Natural killer cell (primary cell): ENCODE measurements around the gene HLA-DPB1. TPM values are rescaled to one million over a fixed set of nuclear protein-coding genes. Genes with fewer than 3 reads are reported as not detected.
A peak's percentile ranks its signal among the peaks of the same experiment; 100 is the strongest.
"Not testable (repeated sequence)": the region's sequence is repeated elsewhere in the genome, so short reads cannot be mapped to it uniquely, and the experiment has no call there.

Source experiments
- ATAC-seq, 3 donors: fragments of 150-1000 bp in 2 of 3; fragments of 200-7000 bp in 1 of 3; cut with Tn5 transposase; 1 replicate in 1 of 3; 2 replicates in 2 of 3; pipeline ENCODE4 v1.10.0; 2021; ENCODE audit warnings: mild to moderate bottlenecking in 2 of 3, moderate library complexity in 2 of 3
- DNase-seq, 2 donors: peaks; one replicate each; pipeline versions ENCODE4 v3.0.0 to v3.0.0-alpha.2; 2013 to 2021; ENCODE audit warnings: mixed read lengths in 1 of 2
- H3K27ac ChIP-seq: one replicate; pipeline ENCODE4 v1.5.1; 2013; ENCODE audit warnings: mild to moderate bottlenecking, low read length
- H3K27me3 ChIP-seq: one replicate; pipeline ENCODE4 v1.6.1; 2013; ENCODE audit warnings: low read length; ENCODE audit not compliant: control insufficient read depth, insufficient read depth
- H3K36me3 ChIP-seq: one replicate; pipeline ENCODE4 v1.6.1; 2013; ENCODE audit warnings: low read length; ENCODE audit not compliant: control insufficient read depth, insufficient read depth
- H3K4me1 ChIP-seq: one replicate; pipeline ENCODE4 v1.6.1; 2013; ENCODE audit warnings: low read length; ENCODE audit not compliant: control insufficient read depth, insufficient read depth
- H3K4me3 ChIP-seq: one replicate; pipeline ENCODE4 v1.5.1; 2013; ENCODE audit warnings: low read length
- H3K9me3 ChIP-seq: one replicate; pipeline ENCODE4 v1.6.1; 2013; ENCODE audit warnings: low read length; ENCODE audit not compliant: control insufficient read depth, insufficient read depth
- H3K27ac Mint-ChIP-seq, 2 donors: one replicate each; pipeline ENCODE4 v1.8.0; 2022; ENCODE audit warnings: mild to moderate bottlenecking in 2 of 2, mixed read lengths in 2 of 2, moderate library complexity in 1 of 2
- H3K27me3 Mint-ChIP-seq, 2 donors: one replicate each; pipeline ENCODE4 v1.8.0; 2022; ENCODE audit warnings: low read depth in 2 of 2, mixed read lengths in 2 of 2
- H3K36me3 Mint-ChIP-seq: one replicate; pipeline ENCODE4 v1.8.0; 2022; ENCODE audit warnings: mixed read lengths
- H3K4me1 Mint-ChIP-seq, 2 donors: one replicate each; pipeline ENCODE4 v1.8.0; 2022; ENCODE audit warnings: mixed read lengths in 2 of 2
- H3K4me3 Mint-ChIP-seq: one replicate; pipeline ENCODE4 v1.8.0; 2022; ENCODE audit warnings: mild to moderate bottlenecking, moderate library complexity, mixed read lengths
- H3K9me3 Mint-ChIP-seq, 2 donors: one replicate each; pipeline ENCODE4 v1.8.0; 2022; ENCODE audit warnings: mixed read lengths in 2 of 2
- CTCF ChIP-seq: fragments of 200-600 bp; IDR thresholded peaks from one replicate; pipeline ENCODE4 v1.8.0; 2022; ENCODE audit warnings: antibody characterized with exemption
- WGBS: methylation state at CpG from one replicate; pipeline ENCODE4 v1.1.7; 2013; ENCODE audit warnings: missing lambda C conversion rate; ENCODE audit not compliant: insufficient coverage; 5-methylcytosine and 5-hydroxymethylcytosine counted together
- intact Hi-C: fragments of 100-400 bp; cut with micrococcal nuclease; formaldehyde crosslinking; loops from one replicate; pipeline ENCODE4 v1.14.2; 2022
- total RNA-seq, 4 donors: library from RNA; stranded (reverse); fragments of 120-200 nt in 1 of 4; gene quantifications; one replicate each; pipeline versions ENCODE4 v1.2.3 to v1.2.4, GENCODE V29; 2013 to 2022

The HLA-DPB1 gene
- total RNA-seq, 3 donors from 2014 or later (not counting 1 experiment from before 2014, with no cell fraction given): 55.2 to 131 (median 77.1) TPM

GRCh38 chr6:33053230-33053629, 22.6 kb upstream of the HLA-DPB1 start:
- 85% methylated on average over 4 of the region's 4 CpGs for WGBS
- no peak overlapping the region for H3K4me3 ChIP-seq
- peaks cover 3% of the 10 kb centered on the region for H3K27me3 ChIP-seq
- H3K4me1 ChIP-seq: no peaks in the 10 kb centered on the region
- ATAC-seq (no peak), DNase-seq (no peak)
- H3K36me3 Mint-ChIP-seq: no peaks in the 10 kb centered on the region
- peaks cover 13 to 17% of the 10 kb centered on the region in 2 donors for H3K27me3 Mint-ChIP-seq
- no peaks in the 10 kb centered on the region for H3K9me3 Mint-ChIP-seq
- TF ChIP-seq CTCF: no peak
- intact Hi-C loops: no loop called here
- peaks cover 0 to 16% of the 10 kb centered on the region in 2 donors for H3K4me1 Mint-ChIP-seq
- H3K36me3 ChIP-seq: no peaks in the 10 kb centered on the region
- no peak overlapping the region for H3K27ac ChIP-seq
- no peaks in the 10 kb centered on the region for H3K9me3 ChIP-seq
- no peak overlapping the region for H3K4me3 Mint-ChIP-seq
- H3K27ac Mint-ChIP-seq: no peak overlapping the region

GRCh38 chr6:33057222-33058150, 18.3 kb upstream of the HLA-DPB1 start:
- peak overlapping the region in 1 of 2 donors; percentile 9 for H3K27ac Mint-ChIP-seq
- no peak overlapping the region for H3K4me3 ChIP-seq
- ATAC-seq (peak in 2 of 3 donors; percentile 63 to 78), DNase-seq (no peak)
- H3K36me3 Mint-ChIP-seq: no peaks in the 10 kb centered on the region
- H3K27me3 ChIP-seq: peaks cover 3% of the 10 kb centered on the region
- H3K27me3 Mint-ChIP-seq: peaks cover 0 to 6% of the 10 kb centered on the region in 2 donors
- H3K27ac ChIP-seq: peak overlapping the region; percentile 86
- 58% methylated on average over 3 of the region's 6 CpGs for WGBS
- H3K9me3 Mint-ChIP-seq: no peaks in the 10 kb centered on the region
- H3K9me3 ChIP-seq: no peaks in the 10 kb centered on the region
- no peaks in the 10 kb centered on the region for H3K4me1 ChIP-seq
- intact Hi-C loops: no loop called here
- TF ChIP-seq CTCF: no peak
- H3K36me3 ChIP-seq: no peaks in the 10 kb centered on the region
- no peak overlapping the region for H3K4me3 Mint-ChIP-seq
- H3K4me1 Mint-ChIP-seq: peaks cover 0 to 22% of the 10 kb centered on the region in 2 donors

- no peak overlapping the region for H3K4me3 ChIP-seq
- Mint-ChIP-seq H3K4me3 (no peak overlapping the region), H3K36me3 (peaks cover 19% of the 10 kb centered on the region), H3K27ac (no peak overlapping the region), H3K27me3 (peaks cover 0 to 3% of the 10 kb centered on the region in 2 donors), H3K4me1 (peaks cover 0 to 13% of the 10 kb centered on the region in 2 donors), H3K9me3 (no peaks in the 10 kb centered on the region)
- H3K27me3 ChIP-seq: peaks cover 3% of the 10 kb centered on the region
- no peak for TF ChIP-seq CTCF
- WGBS: 67% methylated on average over 1 of the region's 2 CpGs
- ATAC-seq: peak in 2 of 3 donors; percentile 29 to 43
- no peak overlapping the region for H3K27ac ChIP-seq
- no peaks in the 10 kb centered on the region for H3K4me1 ChIP-seq
- intact Hi-C loops: no loop called here
- peaks cover 17% of the 10 kb centered on the region for H3K36me3 ChIP-seq
- DNase-seq: peak in 1 of 2 donors; percentile 26
- no peaks in the 10 kb centered on the region for H3K9me3 ChIP-seq
These were observed 13.8 kb upstream of the HLA-DPB1 start for GRCh38 chr6:33061987-33062386.

GRCh38 chr6:33063435-33063834, 12.4 kb upstream of the HLA-DPB1 start:
- H3K9me3 Mint-ChIP-seq, H3K27ac ChIP-seq, H3K4me1 ChIP-seq, H3K4me3 Mint-ChIP-seq, H3K9me3 ChIP-seq, H3K4me1 Mint-ChIP-seq, H3K27me3 Mint-ChIP-seq, DNase-seq, ATAC-seq, H3K27me3 ChIP-seq, H3K27ac Mint-ChIP-seq, H3K4me3 ChIP-seq, intact Hi-C loops: not testable (repeated sequence)
- 90% methylated on average over 2 of the region's 5 CpGs for WGBS
- H3K36me3 ChIP-seq: peaks cover 29% of the 10 kb centered on the region
- peaks cover 34% of the 10 kb centered on the region for H3K36me3 Mint-ChIP-seq
